HG02759 (cell line): ENCODE results near the gene ME3.

Experiments
- ATAC-seq: cut with Tn5 transposase; IDR thresholded peaks from one replicate; pipeline ENCODE4 v1.9.1; 2021; ENCODE audit warnings: mild to moderate bottlenecking, moderate library complexity; ENCODE audit not compliant: unreplicated experiment

The ME3 gene

GRCh38 chr11:86497310-86497709 lies 175.1 kb downstream of the ME3 start:
- ATAC-seq: no peak

GRCh38 chr11:86495351-86495750 lies 177.1 kb downstream of the ME3 start:
- no peak for ATAC-seq

GRCh38 chr11:86492370-86493010 lies 179.9 kb downstream of the ME3 start:
- no peak for ATAC-seq

GRCh38 chr11:86491027-86491426 lies 181.4 kb downstream of the ME3 start:
- ATAC-seq: no peak

GRCh38 chr11:86490582-86490981 lies 181.8 kb downstream of the ME3 start:
- ATAC-seq: no peak

GRCh38 chr11:86489442-86489841 lies 183.0 kb downstream of the ME3 start:
- ATAC-seq: no peak

- no peak for ATAC-seq
Observed at GRCh38 chr11:86488553-86488952, 183.9 kb downstream of the ME3 start.

GRCh38 chr11:86487671-86488070 lies 184.7 kb downstream of the ME3 start:
- no peak for ATAC-seq

GRCh38 chr11:86486261-86487030 lies 186.0 kb downstream of the ME3 start:
- ATAC-seq: no peak

- no peak for ATAC-seq
Observed at GRCh38 chr11:86484795-86485166, 187.6 kb downstream of the ME3 start.

GRCh38 chr11:86483940-86484794 lies 188.2 kb downstream of the ME3 start:
- no peak for ATAC-seq

- no peak for ATAC-seq
Observed at GRCh38 chr11:86483610-86483939, 188.8 kb downstream of the ME3 start.

GRCh38 chr11:86482692-86483091 lies 189.7 kb downstream of the ME3 start:
- no peak for ATAC-seq

GRCh38 chr11:86481399-86481798 lies 191.0 kb downstream of the ME3 start:
- no peak for ATAC-seq

GRCh38 chr11:86478348-86478747 lies 194.1 kb downstream of the ME3 start:
- no peak for ATAC-seq

- no peak for ATAC-seq
Observed at GRCh38 chr11:86477495-86478155, 194.8 kb downstream of the ME3 start.

- ATAC-seq: no peak
Observed at GRCh38 chr11:86476109-86476861, 196.1 kb downstream of the ME3 start.

GRCh38 chr11:86475027-86475426 lies 197.4 kb downstream of the ME3 start:
- no peak for ATAC-seq

GRCh38 chr11:86473991-86474833 lies 198.2 kb downstream of the ME3 start:
- ATAC-seq: no peak
